ENCODE results near the gene ARHGAP10.
A peak's percentile ranks its signal among the peaks of the same experiment; 100 is the strongest.
"Not testable (repeated sequence)": the region's sequence is repeated elsewhere in the genome, so short reads cannot be mapped to it uniquely, and the experiment has no call there.

The ARHGAP10 gene

GRCh38 chr4:147847751-147848590 lies 116.1 kb downstream of the ARHGAP10 start:
- DNase-seq (ENCODE audit: low read depth in 2 of 2) = no peak

- no peak for DNase-seq (ENCODE audit: low read depth in 2 of 2)
These were observed 116.7 kb downstream of the ARHGAP10 start for GRCh38 chr4:147848634-147849033.

DNA sequence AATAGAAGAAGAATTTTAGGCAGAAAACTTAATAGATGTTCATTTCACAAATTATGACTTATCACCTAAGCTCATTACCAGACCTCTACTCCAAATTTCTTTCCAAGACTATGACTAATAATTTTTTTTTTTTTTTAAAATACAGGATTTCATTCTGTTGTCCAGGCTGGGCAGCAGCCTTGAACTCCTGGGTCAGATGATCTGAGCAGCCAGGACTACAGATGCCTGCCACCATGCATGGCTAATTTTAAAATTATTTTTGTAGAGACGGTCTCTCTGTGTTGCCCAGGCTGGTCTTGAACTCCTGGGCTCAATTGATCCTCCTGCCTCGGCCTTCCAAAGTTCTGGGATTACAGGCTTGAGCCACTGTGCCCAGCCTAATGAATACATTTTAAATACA lies 119.2 kb downstream of the ARHGAP10 start:
- DNase-seq (ENCODE audit: low read depth in 2 of 2) = no peak

DNA sequence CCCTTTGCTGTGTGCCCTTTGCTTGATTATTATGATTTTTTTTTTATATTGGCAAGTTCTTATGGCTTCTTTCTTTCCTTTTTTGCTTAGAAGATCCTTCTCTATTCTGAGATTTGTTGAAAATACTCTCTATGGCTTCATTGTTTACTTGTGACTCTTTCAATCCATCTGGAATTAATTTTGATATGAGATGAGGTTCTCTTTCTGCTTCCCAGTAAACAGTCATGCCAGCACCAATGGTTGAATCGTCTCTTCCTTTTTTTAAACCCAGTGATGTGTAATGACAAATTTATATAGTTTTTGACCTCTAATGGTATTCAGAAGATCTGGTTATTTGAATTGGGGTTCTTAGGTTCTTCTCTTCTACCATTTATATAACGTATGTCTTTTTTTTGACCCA lies 121.8 kb downstream of the ARHGAP10 start:
- DNase-seq (ENCODE audit: low read depth in 2 of 2) = no peak

DNA sequence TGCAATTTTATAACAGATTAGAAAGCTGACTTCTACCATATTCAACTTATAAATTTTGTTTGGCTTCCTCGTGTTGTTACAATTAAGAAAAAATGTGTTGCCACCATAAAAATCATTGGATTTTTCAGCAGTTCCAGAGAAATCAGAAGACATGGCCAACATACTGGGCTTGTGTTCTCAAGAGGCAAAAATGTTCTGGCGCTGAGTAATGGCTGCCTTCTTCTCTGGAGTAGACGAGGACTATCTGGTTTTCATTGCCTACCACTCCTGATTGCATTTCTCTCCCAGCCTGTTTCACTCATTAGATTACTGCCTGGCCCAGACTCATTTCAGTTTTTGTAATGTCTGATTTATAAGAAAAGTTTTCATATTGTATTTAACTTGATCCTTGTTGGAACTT lies 122.3 kb downstream of the ARHGAP10 start:
- no peak for DNase-seq (ENCODE audit: low read depth in 2 of 2)

DNA sequence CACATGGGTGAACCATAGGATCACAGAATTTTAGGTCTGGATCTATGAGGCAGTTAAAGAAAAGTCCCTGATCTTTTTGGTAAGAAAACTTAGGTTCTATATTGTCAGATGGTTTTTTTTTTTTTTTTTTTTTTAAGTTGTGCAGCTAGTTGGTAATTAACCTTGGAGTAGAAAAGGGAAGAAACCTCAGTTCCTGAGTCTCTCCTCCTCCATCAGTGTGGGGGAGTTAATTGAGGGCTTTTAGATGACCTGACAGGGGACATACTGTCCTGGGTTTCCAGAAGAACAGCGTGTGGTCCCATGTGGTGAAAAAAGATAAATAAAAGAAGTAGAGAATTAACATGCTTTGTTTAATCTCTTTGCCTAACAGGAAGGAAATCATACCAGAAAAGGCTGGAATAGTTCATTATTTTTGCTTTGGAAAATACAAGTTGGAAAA lies 123.7 kb downstream of the ARHGAP10 start:
- no peak for DNase-seq (ENCODE audit: low read depth in 2 of 2)

DNA sequence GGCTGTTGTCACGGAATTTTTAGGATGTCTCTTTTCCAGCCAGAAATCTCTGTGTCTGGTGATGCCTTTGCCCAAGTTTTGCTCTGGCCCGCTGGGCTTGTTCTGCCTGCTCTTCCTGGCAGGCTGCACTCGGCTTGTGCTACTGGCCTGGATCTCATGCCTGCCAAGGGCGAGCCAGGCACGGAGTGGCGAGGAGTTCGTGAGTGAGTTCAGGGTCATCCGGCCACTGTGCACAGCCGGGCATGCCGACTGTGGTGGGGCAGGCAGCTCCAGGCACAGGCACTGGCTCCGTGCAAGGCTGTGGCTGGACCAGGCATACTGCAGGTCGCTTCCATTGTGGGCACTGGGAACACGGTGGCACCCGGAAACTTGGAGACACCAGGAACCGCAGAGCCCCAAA lies 129.1 kb downstream of the ARHGAP10 start:
- DNase-seq (ENCODE audit: low read depth in 2 of 2) = no peak

DNA sequence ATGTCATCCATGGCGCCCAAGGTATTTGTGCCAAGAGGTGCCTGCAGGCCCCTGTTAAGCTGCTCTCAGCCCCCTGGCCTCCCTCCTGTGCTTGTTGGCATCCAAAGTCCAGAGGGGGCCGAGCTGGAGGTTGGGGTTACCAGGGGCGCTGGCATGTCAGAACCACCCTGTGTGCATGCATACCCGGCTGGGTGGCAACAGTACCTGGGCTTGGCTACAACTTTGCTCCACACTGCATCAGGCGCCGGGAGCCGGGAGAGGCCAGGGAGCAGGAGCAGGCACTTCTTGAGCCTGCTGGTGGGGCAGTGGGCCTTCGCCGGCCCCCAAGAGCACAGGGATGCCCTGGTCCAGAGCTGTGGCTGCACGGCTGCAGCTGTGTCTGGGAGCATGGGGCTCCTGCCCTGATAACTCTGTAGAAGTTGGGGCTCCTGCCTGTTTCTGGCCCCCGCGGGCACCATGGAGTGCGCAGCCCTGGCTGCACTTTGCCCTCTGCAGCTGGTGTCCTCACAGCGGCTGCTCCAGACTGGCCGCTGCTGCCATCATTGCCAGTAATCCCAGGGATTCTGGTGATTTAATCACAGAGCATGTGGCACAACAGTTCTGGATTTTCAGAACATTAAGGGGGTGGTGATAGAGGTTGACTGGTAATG lies 130.3 kb downstream of the ARHGAP10 start:
- no peak for DNase-seq (ENCODE audit: low read depth in 2 of 2)

GRCh38 chr4:147863111-147863747 lies 131.3 kb downstream of the ARHGAP10 start:
- DNase-seq (ENCODE audit: low read depth in 2 of 2) = no peak

DNA sequence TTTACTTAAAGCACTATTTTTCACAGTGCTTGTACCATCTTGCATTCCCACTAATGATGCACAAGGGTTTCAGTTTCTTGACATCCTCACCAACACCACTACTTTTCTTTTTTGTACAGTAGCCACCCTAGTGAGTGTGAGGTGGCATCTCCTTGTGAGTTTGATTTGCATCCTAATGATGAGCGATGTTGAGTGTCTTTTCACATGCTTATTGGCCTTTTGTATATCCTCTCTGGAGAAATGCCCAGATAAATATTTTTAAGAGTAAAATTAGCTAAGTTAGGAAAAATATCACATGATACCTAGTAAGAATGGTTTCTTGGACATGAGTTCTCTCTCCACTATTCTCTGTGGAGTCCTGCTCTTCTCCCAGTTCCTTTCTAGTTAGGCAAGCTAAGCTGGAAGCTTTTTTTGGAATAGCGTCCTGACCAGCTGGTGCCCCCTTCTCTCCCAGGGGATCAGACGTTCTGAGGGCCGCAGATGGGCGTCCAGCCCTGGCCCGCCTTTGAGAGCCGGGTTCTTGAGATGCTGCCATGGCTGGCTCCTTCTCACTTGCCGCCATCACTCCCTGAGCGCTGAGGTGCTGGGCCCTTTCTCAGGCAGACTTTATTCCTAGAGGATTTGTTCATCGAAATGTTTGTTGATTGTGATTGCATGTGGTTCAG lies 132.1 kb downstream of the ARHGAP10 start:
- no peak for DNase-seq (ENCODE audit: low read depth in 2 of 2)

GRCh38 chr4:147864607-147865006 lies 132.7 kb downstream of the ARHGAP10 start:
- DNase-seq (ENCODE audit: low read depth in 2 of 2) = no peak

GRCh38 chr4:147865926-147866325 lies 134.0 kb downstream of the ARHGAP10 start:
- no peak for DNase-seq (ENCODE audit: low read depth in 2 of 2)

- peak; percentile 81 to 90 for DNase-seq (ENCODE audit: low read depth in 2 of 2)
These were observed 134.8 kb downstream of the ARHGAP10 start for GRCh38 chr4:147866532-147867271.

GRCh38 chr4:147874109-147874508 lies 142.2 kb downstream of the ARHGAP10 start:
- no peak for DNase-seq (ENCODE audit: low read depth in 2 of 2)

DNA sequence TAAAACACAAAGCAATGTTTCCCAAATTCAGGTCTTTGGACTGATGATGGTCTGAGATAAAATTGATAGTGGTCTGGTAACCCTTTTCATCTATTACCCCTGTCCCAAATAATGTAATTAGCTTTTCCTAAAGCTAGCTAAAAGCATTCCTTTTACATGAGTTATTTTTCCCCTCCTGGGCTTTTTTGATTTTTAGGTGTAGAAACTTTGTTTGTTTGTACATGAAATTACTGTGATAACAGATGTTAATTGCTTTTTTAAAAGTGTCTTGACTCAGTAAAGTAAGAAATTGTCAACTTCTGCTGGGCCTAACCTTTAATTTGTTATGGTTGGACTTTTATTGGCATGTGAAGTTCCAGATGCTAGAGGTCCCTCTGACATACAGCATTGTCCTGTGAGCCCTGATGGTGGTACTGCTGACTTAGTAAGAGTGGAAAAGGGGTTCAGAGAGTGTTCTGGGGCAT lies 145.5 kb downstream of the ARHGAP10 start:
- DNase-seq (ENCODE audit: low read depth in 2 of 2) = no peak

- DNase-seq (ENCODE audit: low read depth in 2 of 2) = no peak
These were observed 147.8 kb downstream of the ARHGAP10 start for GRCh38 chr4:147879676-147880075.

- no peak for DNase-seq (ENCODE audit: low read depth in 2 of 2)
These were observed 148.6 kb downstream of the ARHGAP10 start for GRCh38 chr4:147880511-147880910.

GRCh38 chr4:147884536-147884935 lies 152.6 kb downstream of the ARHGAP10 start:
- DNase-seq (ENCODE audit: low read depth in 2 of 2) = no peak

- DNase-seq (ENCODE audit: low read depth in 2 of 2) = not testable (repeated sequence)
These were observed 153.3 kb downstream of the ARHGAP10 start for GRCh38 chr4:147885216-147885615.

DNA sequence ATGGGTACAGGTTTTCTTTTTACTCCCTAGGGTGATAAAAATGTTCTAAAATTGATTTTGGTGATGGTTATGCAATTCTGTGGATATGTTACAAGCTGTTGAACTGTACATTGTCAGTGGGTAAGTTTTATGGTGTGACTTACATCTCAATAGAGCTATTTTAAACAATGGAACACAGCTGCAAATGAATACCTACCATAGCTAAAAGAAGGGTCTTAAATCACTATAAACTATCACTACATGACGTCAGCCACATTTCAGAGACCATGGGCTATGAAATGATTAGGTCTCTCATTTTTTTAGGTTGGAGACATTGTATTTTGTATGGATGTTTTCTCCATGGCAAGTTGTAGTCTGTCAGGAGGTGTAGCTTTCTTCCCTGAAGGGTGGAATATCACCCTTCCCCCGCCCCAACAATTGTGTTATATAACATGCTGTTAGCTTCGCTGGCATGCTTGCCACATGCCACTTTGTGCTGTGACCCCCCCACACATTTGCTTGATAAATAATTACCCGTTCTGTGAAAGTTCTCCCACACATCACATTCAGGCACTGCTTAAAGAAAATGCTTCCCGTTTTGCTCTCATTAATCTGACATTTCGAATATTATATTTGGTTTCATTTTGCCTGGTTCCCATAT lies 159.7 kb downstream of the ARHGAP10 start:
- no peak for DNase-seq (ENCODE audit: low read depth in 2 of 2)

- DNase-seq (ENCODE audit: low read depth in 2 of 2) = no peak
These were observed 167.6 kb downstream of the ARHGAP10 start for GRCh38 chr4:147899512-147899911.
